DMS79 (cell line): ENCODE data around the gene CRAMP1.
"Not testable (repeated sequence)": the region's sequence is repeated elsewhere in the genome, so short reads cannot be mapped to it uniquely, and the experiment has no call there.

Experiments
- DNase-seq: peaks from one replicate; lab custom pipeline; 2025; lab: John Stamatoyannopoulos, UW

The CRAMP1 gene

GRCh38 chr16:1612320-1613111, at the start of gene CRAMP1:
Gene CRAMP1 (plus strand): TSS chr16:1612360. CDS start chr16:1614640, 2,280 bp downstream.
- no peak for DNase-seq

- no peak for DNase-seq
These were observed 48.4 kb upstream of the CRAMP1 start for GRCh38 chr16:1563786-1564185.

- DNase-seq = no peak
These were observed 47.8 kb upstream of the CRAMP1 start for GRCh38 chr16:1564325-1564724.

GRCh38 chr16:1565083-1565805, 46.9 kb upstream of the CRAMP1 start:
- DNase-seq = no peak

GRCh38 chr16:1567988-1568387, 44.2 kb upstream of the CRAMP1 start:
- DNase-seq = no peak

GRCh38 chr16:1571012-1571671, 41.0 kb upstream of the CRAMP1 start:
- DNase-seq = no peak

- no peak for DNase-seq
These were observed 39.5 kb upstream of the CRAMP1 start for GRCh38 chr16:1572673-1573072.

- DNase-seq = no peak
These were observed 38.9 kb upstream of the CRAMP1 start for GRCh38 chr16:1573301-1573700.

- DNase-seq = no peak
These were observed 36.6 kb upstream of the CRAMP1 start for GRCh38 chr16:1575578-1575977.

GRCh38 chr16:1579214-1579613, 32.9 kb upstream of the CRAMP1 start:
- DNase-seq = no peak

GRCh38 chr16:1580256-1580655, 31.9 kb upstream of the CRAMP1 start:
- no peak for DNase-seq

GRCh38 chr16:1580956-1581355, 31.2 kb upstream of the CRAMP1 start:
- no peak for DNase-seq

GRCh38 chr16:1581804-1582203, 30.4 kb upstream of the CRAMP1 start:
- no peak for DNase-seq

- no peak for DNase-seq
These were observed 29.0 kb upstream of the CRAMP1 start for GRCh38 chr16:1583180-1583579.

- no peak for DNase-seq
These were observed 27.2 kb upstream of the CRAMP1 start for GRCh38 chr16:1584926-1585484.

GRCh38 chr16:1590366-1590765, 21.8 kb upstream of the CRAMP1 start:
- DNase-seq = no peak

GRCh38 chr16:1590930-1591705, 21.0 kb upstream of the CRAMP1 start:
- DNase-seq = no peak

GRCh38 chr16:1592446-1592845, 19.7 kb upstream of the CRAMP1 start:
- no peak for DNase-seq

GRCh38 chr16:1595511-1595910, 16.6 kb upstream of the CRAMP1 start:
- not testable (repeated sequence) for DNase-seq

- DNase-seq = no peak
These were observed 15.6 kb upstream of the CRAMP1 start for GRCh38 chr16:1596516-1596915.

- DNase-seq = no peak
These were observed 15.0 kb upstream of the CRAMP1 start for GRCh38 chr16:1597154-1597553.

- DNase-seq = no peak
These were observed 11.1 kb upstream of the CRAMP1 start for GRCh38 chr16:1601031-1601430.
